A673 (cell line): ENCODE results near the gene RAD54L2.
"Not testable (repeated sequence)": the region's sequence is repeated elsewhere in the genome, so short reads cannot be mapped to it uniquely, and the experiment has no call there.

Source experiments
- EZH2 ChIP-seq: fragments of 200-600 bp; sonication (generic); IDR thresholded peaks from 2 replicates; pipeline ENCODE4 v1.6.1; 2017; ENCODE audit warnings: borderline replicate concordance, low read depth, mild to moderate bottlenecking, mixed read lengths, antibody characterized with exemption, low read length; ENCODE audit not compliant: poor library complexity, severe bottlenecking
- TF ChIP-seq, protein P1 (sequence below): fragments of 300-800, 200-600 bp; sonication (generic); conservative IDR thresholded peaks from 2 replicates; pipeline ENCODE4 v1.5.1; 2017; ENCODE audit warnings: low read depth, mild to moderate bottlenecking, antibody characterized with exemption, low read length, moderate library complexity, mixed read lengths

DNA sequence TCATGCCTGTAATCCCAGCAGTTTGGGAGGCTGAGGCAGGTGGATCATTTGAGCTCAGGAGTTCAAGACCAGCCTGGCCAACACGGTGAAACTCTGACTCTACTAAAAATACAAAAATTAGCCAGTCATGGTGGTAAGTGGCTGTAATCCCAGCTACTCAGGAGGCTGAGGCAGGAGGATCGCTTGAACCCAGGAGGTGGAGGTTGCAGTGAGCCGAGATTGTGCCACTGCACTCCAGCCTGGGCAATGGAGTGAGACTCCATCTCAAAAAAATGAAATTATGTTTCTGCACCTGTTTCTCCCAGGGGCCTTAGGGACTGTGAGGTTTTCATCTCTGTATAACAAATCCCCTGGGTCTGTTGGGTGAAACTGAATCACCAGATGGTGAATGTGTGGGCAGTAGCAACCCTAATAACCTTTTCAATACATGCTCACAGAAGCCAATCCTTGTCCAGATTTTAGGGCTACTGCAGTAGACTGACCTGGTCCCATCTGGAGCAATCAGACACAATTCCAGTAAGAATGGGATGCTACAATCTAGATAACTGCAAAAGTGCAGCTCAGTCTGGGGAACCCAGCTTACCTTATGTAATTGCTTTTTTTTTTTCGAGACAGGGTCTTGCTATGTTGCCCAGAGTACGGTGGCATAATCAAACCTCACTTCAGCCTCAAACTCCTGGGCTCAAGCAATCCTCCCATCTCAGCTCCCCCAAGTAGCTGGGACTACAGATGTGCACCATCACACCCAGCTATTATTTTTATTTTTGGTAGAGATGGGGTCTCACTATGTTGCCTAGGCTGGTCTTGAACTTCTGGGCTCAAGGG is 17.4 kb upstream of the RAD54L2 start:
- TF ChIP-seq, protein P1, sequence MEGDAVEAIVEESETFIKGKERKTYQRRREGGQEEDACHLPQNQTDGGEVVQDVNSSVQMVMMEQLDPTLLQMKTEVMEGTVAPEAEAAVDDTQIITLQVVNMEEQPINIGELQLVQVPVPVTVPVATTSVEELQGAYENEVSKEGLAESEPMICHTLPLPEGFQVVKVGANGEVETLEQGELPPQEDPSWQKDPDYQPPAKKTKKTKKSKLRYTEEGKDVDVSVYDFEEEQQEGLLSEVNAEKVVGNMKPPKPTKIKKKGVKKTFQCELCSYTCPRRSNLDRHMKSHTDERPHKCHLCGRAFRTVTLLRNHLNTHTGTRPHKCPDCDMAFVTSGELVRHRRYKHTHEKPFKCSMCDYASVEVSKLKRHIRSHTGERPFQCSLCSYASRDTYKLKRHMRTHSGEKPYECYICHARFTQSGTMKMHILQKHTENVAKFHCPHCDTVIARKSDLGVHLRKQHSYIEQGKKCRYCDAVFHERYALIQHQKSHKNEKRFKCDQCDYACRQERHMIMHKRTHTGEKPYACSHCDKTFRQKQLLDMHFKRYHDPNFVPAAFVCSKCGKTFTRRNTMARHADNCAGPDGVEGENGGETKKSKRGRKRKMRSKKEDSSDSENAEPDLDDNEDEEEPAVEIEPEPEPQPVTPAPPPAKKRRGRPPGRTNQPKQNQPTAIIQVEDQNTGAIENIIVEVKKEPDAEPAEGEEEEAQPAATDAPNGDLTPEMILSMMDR: not testable (repeated sequence)
- not testable (repeated sequence) for TF ChIP-seq EZH2
